OCI-LY1 (cell line): Measurements from ENCODE around the gene FOXM1.

Experiments
- H2AFZ ChIP-seq: fragments of 200-600 bp; sonication (generic), shearing (Covaris generic); 2 replicates; pipeline ENCODE4 v1.6.0; 2014; ENCODE audit warnings: antibody characterized with exemption, mild to moderate bottlenecking, low read length
- H3F3A ChIP-seq: fragments of 200-600 bp; sonication (generic), shearing (Covaris generic); 2 replicates; pipeline ENCODE4 v1.6.0; 2014; ENCODE audit warnings: mild to moderate bottlenecking, antibody characterized with exemption, low read length, moderate library complexity; ENCODE audit not compliant: insufficient read depth
- H3K27ac ChIP-seq: fragments of 200-600 bp; sonication (generic); 2 replicates; pipeline ENCODE4 v1.5.1; 2014; ENCODE audit warnings: low read length, mixed run types, mild to moderate bottlenecking, low read depth; ENCODE audit not compliant: poor library complexity, severe bottlenecking
- H3K27me3 ChIP-seq: fragments of 200-600 bp; sonication (generic); 2 replicates; pipeline ENCODE4 v1.6.0; 2014; ENCODE audit warnings: antibody characterized with exemption, mild to moderate bottlenecking, low read length, moderate library complexity; ENCODE audit not compliant: insufficient read depth
- H3K36me3 ChIP-seq: fragments of 200-600 bp; sonication (generic); 2 replicates; pipeline ENCODE4 v1.6.1; 2014; ENCODE audit warnings: mild to moderate bottlenecking, antibody characterized with exemption, low read length, moderate library complexity, mixed read lengths; ENCODE audit not compliant: insufficient read depth
- H3K4me1 ChIP-seq: fragments of 200-600 bp; sonication (generic); 2 replicates; pipeline ENCODE4 v1.5.1; 2014; ENCODE audit warnings: mild to moderate bottlenecking, low read length, moderate library complexity; ENCODE audit not compliant: insufficient read depth, severe bottlenecking
- H3K4me2 ChIP-seq: fragments of 200-600 bp; sonication (generic), shearing (Covaris generic); 2 replicates; pipeline ENCODE4 v1.6.1; 2014; ENCODE audit warnings: low read length
- H3K4me3 ChIP-seq: fragments of 200-600 bp; sonication (generic); 2 replicates; pipeline ENCODE4 v1.5.1; 2014; ENCODE audit warnings: low read length, low read depth, mild to moderate bottlenecking, mixed read lengths; ENCODE audit not compliant: poor library complexity, severe bottlenecking
- H3K79me2 ChIP-seq: fragments of 200-600 bp; shearing (Covaris generic); 2 replicates; pipeline ENCODE4 v1.6.1; 2016; ENCODE audit warnings: mixed run types, low read length, mixed read lengths; ENCODE audit not compliant: insufficient read depth
- H3K9ac ChIP-seq: fragments of 200-600 bp; sonication (generic), shearing (Covaris generic); 2 replicates; pipeline ENCODE4 v1.6.1; 2014; ENCODE audit warnings: mild to moderate bottlenecking, low read length, mixed read lengths
- H3K9me2 ChIP-seq: fragments of 200-600 bp; sonication (generic), shearing (Covaris generic); 2 replicates; pipeline ENCODE4 v1.6.1; 2014; ENCODE audit warnings: low read depth, mild to moderate bottlenecking, low read length, mixed read lengths
- H3K9me3 ChIP-seq: fragments of 200-600 bp; shearing (Covaris generic); 2 replicates; pipeline ENCODE4 v1.6.1; 2014; ENCODE audit warnings: low read length, mixed read lengths
- H4K20me1 ChIP-seq: fragments of 200-600 bp; sonication (generic), shearing (Covaris generic); 2 replicates; pipeline ENCODE4 v1.6.0; 2016; ENCODE audit warnings: mild to moderate bottlenecking, low read length; ENCODE audit not compliant: insufficient read depth
- CTCF ChIP-seq: fragments of 200-600 bp; sonication (generic), shearing (Covaris generic); IDR thresholded peaks from 2 replicates; pipeline ENCODE4 v1.5.1; 2017; ENCODE audit warnings: mild to moderate bottlenecking, antibody characterized with exemption, low read length, moderate library complexity, mixed read lengths
- EZH2 ChIP-seq: fragments of 200-600 bp; sonication (generic), shearing (Covaris generic); IDR thresholded peaks from 2 replicates; pipeline ENCODE4 v1.8.0; 2017; ENCODE audit warnings: borderline replicate concordance, mixed run types, mild to moderate bottlenecking, antibody characterized with exemption, low read length, moderate library complexity, mixed read lengths

FOXM1 gene

DNA sequence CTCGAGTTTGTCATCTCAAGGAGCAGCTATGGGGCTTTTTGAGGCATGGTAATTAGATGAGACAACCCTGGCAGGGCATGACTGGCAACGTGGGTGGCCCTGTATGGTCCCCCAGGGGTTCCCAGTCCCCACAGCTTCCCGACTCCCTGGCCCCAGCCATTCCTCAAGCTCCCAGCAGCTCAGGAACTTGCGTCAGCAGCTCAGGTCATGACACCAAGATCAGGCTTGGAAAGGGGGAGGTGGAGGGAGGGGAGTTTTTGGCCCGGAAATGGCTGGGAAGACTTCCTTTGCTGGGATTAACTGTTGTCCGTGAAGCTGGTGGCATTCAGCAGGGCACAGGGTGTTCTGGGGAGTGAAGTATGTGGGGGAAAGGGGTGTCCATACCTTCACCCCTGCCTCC, 31.7 kb downstream of the FOXM1 start:
- no peak overlapping the region; the same call in 1 of the 2 replicates for H3K9ac ChIP-seq
- H3K9me2 ChIP-seq: no peaks in the 10 kb centered on the region
- H3K4me2 ChIP-seq: no peak overlapping the region

DNA sequence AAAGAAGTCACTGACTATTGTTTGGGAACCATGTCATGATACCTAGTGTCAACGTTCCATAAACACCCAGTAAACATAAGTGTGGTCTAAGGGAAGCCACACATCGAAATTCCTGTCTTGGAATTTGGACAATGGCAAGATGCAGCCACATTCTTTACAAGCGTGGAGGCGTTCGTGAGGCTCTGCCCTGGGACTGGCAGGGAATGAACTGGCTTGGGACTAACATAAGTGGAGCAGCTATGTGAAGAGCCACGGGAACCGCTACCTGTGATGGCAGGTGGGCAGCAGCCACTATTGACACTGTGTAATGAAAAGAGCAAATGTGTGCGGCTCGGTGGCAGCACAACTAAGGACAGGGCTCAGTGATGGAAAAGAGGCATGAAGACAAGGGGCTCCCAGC, 32.2 kb downstream of the FOXM1 start:
- Histone ChIP-seq H3K27me3 (no peaks in the 10 kb centered on the region), H3F3A (no peaks in the 10 kb centered on the region), H3K9ac (no peak overlapping the region), H3K79me2 (no peaks in the 10 kb centered on the region), H4K20me1 (no peaks in the 10 kb centered on the region), H3K36me3 (no peaks in the 10 kb centered on the region), H2AFZ (no peak overlapping the region), H3K27ac (no peak overlapping the region), H3K9me3 (no peaks in the 10 kb centered on the region), H3K4me1 (no peaks in the 10 kb centered on the region), H3K9me2 (no peaks in the 10 kb centered on the region), H3K4me2 (no peak overlapping the region), H3K4me3 (no peak overlapping the region)
- TF ChIP-seq EZH2 (no peak), CTCF (no peak)

More for the DNA sequence above, 31.7 kb downstream of the FOXM1 start:
- no peaks in the 10 kb centered on the region for H3K36me3 ChIP-seq
- no peak for TF ChIP-seq CTCF
- no peak for TF ChIP-seq EZH2
- H3K4me3 ChIP-seq: no peak overlapping the region
- no peak overlapping the region for H2AFZ ChIP-seq
- H3F3A ChIP-seq: no peaks in the 10 kb centered on the region
- H3K27me3 ChIP-seq: no peaks in the 10 kb centered on the region
- no peak overlapping the region for H3K27ac ChIP-seq
- H4K20me1 ChIP-seq: no peaks in the 10 kb centered on the region
- H3K4me1 ChIP-seq: no peaks in the 10 kb centered on the region
- H3K79me2 ChIP-seq: no peaks in the 10 kb centered on the region
- H3K9me3 ChIP-seq: no peaks in the 10 kb centered on the region

DNA sequence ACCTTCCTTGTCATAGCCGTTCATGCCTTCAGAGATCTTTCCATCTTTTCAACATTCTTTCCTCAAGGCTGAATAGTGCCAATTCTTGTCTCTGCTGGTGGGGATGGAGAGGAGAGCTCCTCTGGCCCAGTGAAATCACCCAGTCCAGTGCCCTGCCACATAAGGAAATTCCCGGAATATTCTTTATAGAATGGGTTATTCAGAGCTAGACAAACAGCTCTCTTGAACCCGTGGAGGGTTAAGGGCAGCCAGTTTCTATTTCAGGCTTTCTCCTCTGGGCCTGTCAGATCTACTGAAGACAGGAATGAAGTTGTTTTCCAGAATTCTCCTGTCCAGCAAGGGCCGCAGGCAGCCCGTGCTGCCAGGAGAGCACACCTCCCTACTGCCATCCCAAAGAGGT, 34.0 kb downstream of the FOXM1 start:
- no peak overlapping the region for H3K27ac ChIP-seq
- no peaks in the 10 kb centered on the region for H3K79me2 ChIP-seq
- no peaks in the 10 kb centered on the region for H3K36me3 ChIP-seq
- H3K4me1 ChIP-seq: no peaks in the 10 kb centered on the region
- no peak overlapping the region for H3K4me3 ChIP-seq
- no peak overlapping the region for H2AFZ ChIP-seq
- H3K9me3 ChIP-seq: no peaks in the 10 kb centered on the region
- no peaks in the 10 kb centered on the region for H3F3A ChIP-seq
- H4K20me1 ChIP-seq: no peaks in the 10 kb centered on the region
- no peak overlapping the region for H3K9ac ChIP-seq
- H3K9me2 ChIP-seq: no peaks in the 10 kb centered on the region
- TF ChIP-seq EZH2: no peak
- TF ChIP-seq CTCF: no peak
- no peaks in the 10 kb centered on the region for H3K27me3 ChIP-seq
- no peak overlapping the region for H3K4me2 ChIP-seq
